ENCODE data around the gene SLC38A10.

The SLC38A10 gene

GRCh38 chr17:81314398-81315081 is 19.4 kb upstream of the SLC38A10 start:
- peak overlapping the region; percentile 3 for H2BK12ac ChIP-seq (ENCODE audit: low read length)

GRCh38 chr17:81313776-81314397 is 18.8 kb upstream of the SLC38A10 start:
- H2AFZ ChIP-seq (ENCODE audit: insufficient read depth, low read length, poor library complexity), result no peak overlapping the region
- no peak overlapping the region for H3K23ac ChIP-seq (ENCODE audit: low read length)
- peaks cover 1% of the 10 kb centered on the region for H3K9me3 ChIP-seq (ENCODE audit: insufficient read depth, low read depth, low read length)
- no peak overlapping the region for H3K4ac ChIP-seq (ENCODE audit: low read depth, low read length)
- H4K91ac ChIP-seq (ENCODE audit: low read depth, low read length), result peak overlapping the region; percentile 7
- H4K8ac ChIP-seq (ENCODE audit: low read depth, low read length), result no peak overlapping the region
- H3K27ac ChIP-seq (ENCODE audit: low read depth, low read length), result no peak overlapping the region
- H3K79me2 ChIP-seq (ENCODE audit: control insufficient read depth, insufficient read depth, low read length, poor library complexity), result peaks cover 3% of the 10 kb centered on the region
- no peak overlapping the region for H3K4me3 ChIP-seq (ENCODE audit: low read depth, low read length)
- H3K4me2 ChIP-seq (ENCODE audit: low read length), result no peak overlapping the region
- no peaks in the 10 kb centered on the region for H3K27me3 ChIP-seq (ENCODE audit: insufficient read depth, low read length)
- H3K18ac ChIP-seq (ENCODE audit: low read length), result no peak overlapping the region
- H2BK12ac ChIP-seq (ENCODE audit: low read length), result peak overlapping the region; percentile 3
- no peak for DNase-seq
- H2BK120ac ChIP-seq (ENCODE audit: insufficient read depth, low read length, poor library complexity), result no peak overlapping the region
- H3K79me1 ChIP-seq (ENCODE audit: low read length), result peaks cover 22% of the 10 kb centered on the region
- H3K9ac ChIP-seq (ENCODE audit: low read length), result no peak overlapping the region
- no peak overlapping the region for H2AK5ac ChIP-seq (ENCODE audit: low read length)
- no peak overlapping the region for H4K12ac ChIP-seq (ENCODE audit: low read depth, low read length)
- H3K14ac ChIP-seq (ENCODE audit: low read length), result no peak overlapping the region
- peaks cover 30 to 46% of the 10 kb centered on the region in 2 experiments for H3K4me1 ChIP-seq (ENCODE audit: control insufficient read depth in 1 of 2, insufficient read depth in 2 of 2, low read length in 2 of 2)
- no peaks in the 10 kb centered on the region for H3K36me3 ChIP-seq (ENCODE audit: control insufficient read depth in 1 of 2, insufficient read depth in 2 of 2, low read length in 2 of 2)
- WGBS (ENCODE audit: extremely low coverage, insufficient coverage, insufficient read length), result no CpG with 5 or more reads among the region's 17 CpGs
- no peak overlapping the region for H2BK5ac ChIP-seq (ENCODE audit: low read depth, low read length, poor library complexity)

More at GRCh38 chr17:81314398-81315081, 19.4 kb upstream of the SLC38A10 start:
- no CpG with 5 or more reads among the region's 21 CpGs for WGBS (ENCODE audit: extremely low coverage, insufficient coverage, insufficient read length)
- Histone ChIP-seq H3K4ac (ENCODE audit: low read depth, low read length) (no peak overlapping the region), H3K4me3 (ENCODE audit: low read depth, low read length) (no peak overlapping the region), H3K9ac (ENCODE audit: low read length) (no peak overlapping the region), H2BK5ac (ENCODE audit: low read depth, low read length, poor library complexity) (no peak overlapping the region), H3K4me1 (ENCODE audit: control insufficient read depth in 1 of 2, insufficient read depth in 2 of 2, low read length in 2 of 2) (peaks cover 24 to 40% of the 10 kb centered on the region in 2 experiments), H3K4me2 (ENCODE audit: low read length) (no peak overlapping the region), H4K12ac (ENCODE audit: low read depth, low read length) (no peak overlapping the region), H3K23ac (ENCODE audit: low read length) (no peak overlapping the region), H3K36me3 (ENCODE audit: control insufficient read depth in 1 of 2, insufficient read depth in 2 of 2, low read length in 2 of 2) (no peaks in the 10 kb centered on the region), H3K27me3 (ENCODE audit: insufficient read depth, low read length) (no peaks in the 10 kb centered on the region), H3K14ac (ENCODE audit: low read length) (no peak overlapping the region), H4K91ac (ENCODE audit: low read depth, low read length) (peak overlapping the region; percentile 7), H3K9me3 (ENCODE audit: insufficient read depth, low read depth, low read length) (peaks cover 1% of the 10 kb centered on the region), H3K27ac (ENCODE audit: low read depth, low read length) (no peak overlapping the region), H4K8ac (ENCODE audit: low read depth, low read length) (no peak overlapping the region), H3K79me1 (ENCODE audit: low read length) (peaks cover 17% of the 10 kb centered on the region), H2BK120ac (ENCODE audit: insufficient read depth, low read length, poor library complexity) (no peak overlapping the region), H3K79me2 (ENCODE audit: control insufficient read depth, insufficient read depth, low read length, poor library complexity) (peaks cover 3% of the 10 kb centered on the region), H2AK5ac (ENCODE audit: low read length) (no peak overlapping the region), H2AFZ (ENCODE audit: insufficient read depth, low read length, poor library complexity) (no peak overlapping the region), H3K18ac (ENCODE audit: low read length) (no peak overlapping the region)
- no peak for DNase-seq

DNA sequence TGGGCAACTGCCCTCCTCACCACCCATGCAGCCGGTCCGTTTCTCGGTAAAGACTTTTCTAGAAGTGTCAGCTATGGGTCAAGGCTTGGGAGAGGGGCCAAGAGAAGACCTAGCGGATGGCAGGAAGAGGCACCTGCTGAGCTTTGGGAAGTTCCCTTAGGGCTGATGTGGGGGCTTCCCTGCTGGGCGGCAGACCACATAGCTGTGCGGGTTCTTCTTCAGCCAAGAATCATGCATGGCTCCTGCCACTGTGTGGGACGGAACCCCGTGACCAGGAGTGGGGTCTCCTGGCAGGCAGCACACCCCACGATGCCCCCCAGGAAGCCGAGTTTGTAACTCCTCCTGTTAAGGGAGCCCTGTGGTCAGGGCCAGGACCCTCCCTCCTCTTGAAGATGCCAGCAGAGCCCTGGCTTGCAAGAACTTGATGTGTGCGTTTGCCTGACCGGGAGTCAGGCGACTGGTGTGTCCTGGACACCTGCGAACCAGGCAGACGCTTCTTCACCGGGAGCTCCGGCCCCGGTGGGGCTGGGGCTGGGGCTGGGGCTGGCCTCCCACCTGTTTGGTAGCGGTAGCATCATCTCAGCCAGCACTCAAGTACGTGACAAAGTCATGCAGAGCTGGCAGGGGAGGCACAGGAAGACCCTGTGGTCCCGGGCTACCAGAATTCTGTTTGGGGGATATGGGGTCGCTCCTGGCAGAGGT is 17.7 kb upstream of the SLC38A10 start:
- DNase-seq, result no peak
- WGBS (ENCODE audit: extremely low coverage, insufficient coverage, insufficient read length), result no CpG with 5 or more reads among the region's 22 CpGs

DNA sequence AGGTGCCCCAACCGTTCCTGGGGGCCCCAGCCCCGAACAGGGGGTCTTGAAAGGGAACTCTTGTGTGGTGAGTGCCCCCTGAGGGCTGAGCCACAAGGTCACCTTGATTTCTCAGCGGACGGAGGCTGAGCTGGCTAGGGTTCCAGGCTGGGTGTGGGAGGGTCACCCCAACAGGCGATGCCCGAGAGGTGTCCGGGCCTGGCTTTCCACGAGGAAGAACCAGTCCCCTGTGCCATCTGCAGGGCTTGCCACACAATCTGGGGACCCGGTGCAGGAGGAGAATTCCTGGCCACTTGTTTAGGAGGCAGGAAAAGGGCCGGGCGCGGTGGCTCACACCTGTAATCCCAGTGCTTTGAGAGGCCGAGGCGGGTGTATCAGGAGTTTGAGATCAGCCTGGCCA is 16.8 kb upstream of the SLC38A10 start:
- no peak overlapping the region for H2AFZ ChIP-seq (ENCODE audit: insufficient read depth, low read length, poor library complexity)
- H3K4ac ChIP-seq (ENCODE audit: low read depth, low read length), result no peak overlapping the region
- H3K4me3 ChIP-seq (ENCODE audit: low read depth, low read length), result no peak overlapping the region
- H3K14ac ChIP-seq (ENCODE audit: low read length), result no peak overlapping the region
- H3K4me1 ChIP-seq (ENCODE audit: control insufficient read depth in 1 of 2, insufficient read depth in 2 of 2, low read length in 2 of 2), result peaks cover 32 to 42% of the 10 kb centered on the region in 2 experiments
- no peak overlapping the region for H3K4me2 ChIP-seq (ENCODE audit: low read length)
- peak overlapping the region; percentile 91 for H4K91ac ChIP-seq (ENCODE audit: low read depth, low read length)
- no peak overlapping the region for H3K23ac ChIP-seq (ENCODE audit: low read length)
- no peak overlapping the region for H2BK120ac ChIP-seq (ENCODE audit: insufficient read depth, low read length, poor library complexity)
- H3K27me3 ChIP-seq (ENCODE audit: insufficient read depth, low read length), result no peaks in the 10 kb centered on the region
- H3K9me3 ChIP-seq (ENCODE audit: insufficient read depth, low read depth, low read length), result no peaks in the 10 kb centered on the region
- peaks cover 25% of the 10 kb centered on the region for H3K79me1 ChIP-seq (ENCODE audit: low read length)
- no peak overlapping the region for H2BK12ac ChIP-seq (ENCODE audit: low read length)
- no peak overlapping the region for H4K8ac ChIP-seq (ENCODE audit: low read depth, low read length)
- no peak overlapping the region for H3K18ac ChIP-seq (ENCODE audit: low read length)
- no peak overlapping the region for H2AK5ac ChIP-seq (ENCODE audit: low read length)
- DNase-seq, result no peak
- no peak overlapping the region for H3K27ac ChIP-seq (ENCODE audit: low read depth, low read length)
- no peak overlapping the region for H4K12ac ChIP-seq (ENCODE audit: low read depth, low read length)
- peaks cover 3% of the 10 kb centered on the region for H3K79me2 ChIP-seq (ENCODE audit: control insufficient read depth, insufficient read depth, low read length, poor library complexity)
- H3K36me3 ChIP-seq (ENCODE audit: control insufficient read depth in 1 of 2, insufficient read depth in 2 of 2, low read length in 2 of 2), result no peaks in the 10 kb centered on the region
- no peak overlapping the region for H2BK5ac ChIP-seq (ENCODE audit: low read depth, low read length, poor library complexity)
- no CpG with 5 or more reads among the region's 14 CpGs for WGBS (ENCODE audit: extremely low coverage, insufficient coverage, insufficient read length)
- H3K9ac ChIP-seq (ENCODE audit: low read length), result no peak overlapping the region

More for the DNA sequence above, 17.7 kb upstream of the SLC38A10 start:
- peaks cover 3% of the 10 kb centered on the region for H3K79me2 ChIP-seq (ENCODE audit: control insufficient read depth, insufficient read depth, low read length, poor library complexity)
- no peak overlapping the region for H2AK5ac ChIP-seq (ENCODE audit: low read length)
- H4K8ac ChIP-seq (ENCODE audit: low read depth, low read length), result no peak overlapping the region
- H3K4me1 ChIP-seq (ENCODE audit: control insufficient read depth in 1 of 2, insufficient read depth in 2 of 2, low read length in 2 of 2), result peaks cover 31 to 42% of the 10 kb centered on the region in 2 experiments
- H2BK120ac ChIP-seq (ENCODE audit: insufficient read depth, low read length, poor library complexity), result no peak overlapping the region
- no peak overlapping the region for H3K4me3 ChIP-seq (ENCODE audit: low read depth, low read length)
- H3K79me1 ChIP-seq (ENCODE audit: low read length), result peaks cover 23% of the 10 kb centered on the region
- H3K27me3 ChIP-seq (ENCODE audit: insufficient read depth, low read length), result no peaks in the 10 kb centered on the region
- no peak overlapping the region for H3K23ac ChIP-seq (ENCODE audit: low read length)
- H4K12ac ChIP-seq (ENCODE audit: low read depth, low read length), result no peak overlapping the region
- no peak overlapping the region for H3K4ac ChIP-seq (ENCODE audit: low read depth, low read length)
- no peak overlapping the region for H3K9ac ChIP-seq (ENCODE audit: low read length)
- H3K36me3 ChIP-seq (ENCODE audit: control insufficient read depth in 1 of 2, insufficient read depth in 2 of 2, low read length in 2 of 2), result no peaks in the 10 kb centered on the region
- no peak overlapping the region for H3K4me2 ChIP-seq (ENCODE audit: low read length)
- H3K18ac ChIP-seq (ENCODE audit: low read length), result no peak overlapping the region
- H2AFZ ChIP-seq (ENCODE audit: insufficient read depth, low read length, poor library complexity), result no peak overlapping the region
- H2BK12ac ChIP-seq (ENCODE audit: low read length), result no peak overlapping the region
- no peaks in the 10 kb centered on the region for H3K9me3 ChIP-seq (ENCODE audit: insufficient read depth, low read depth, low read length)
- H4K91ac ChIP-seq (ENCODE audit: low read depth, low read length), result no peak overlapping the region
- no peak overlapping the region for H2BK5ac ChIP-seq (ENCODE audit: low read depth, low read length, poor library complexity)
- H3K27ac ChIP-seq (ENCODE audit: low read depth, low read length), result no peak overlapping the region
- no peak overlapping the region for H3K14ac ChIP-seq (ENCODE audit: low read length)
